Raji (cell line): ENCODE measurements around the gene TMEM129.
A peak's percentile ranks its signal among the peaks of the same experiment; 100 is the strongest.

Experiments used
- POLR2A ChIP-seq: IDR thresholded peaks from 2 replicates; pipeline ENCODE4 v1.6.1; 2011; ENCODE audit warnings: low read depth, low read length, control low read depth; ENCODE audit not compliant: insufficient read depth

The TMEM129 gene

GRCh38 chr4:1721666-1722550, 785 bp upstream of the TMEM129 start:
- TF ChIP-seq POLR2A, result no peak; the same call in 1 of the 2 replicates

- TF ChIP-seq POLR2A, result no peak
These were observed 750 bp downstream of the TMEM129 start for GRCh38 chr4:1720163-1720983.

DNA sequence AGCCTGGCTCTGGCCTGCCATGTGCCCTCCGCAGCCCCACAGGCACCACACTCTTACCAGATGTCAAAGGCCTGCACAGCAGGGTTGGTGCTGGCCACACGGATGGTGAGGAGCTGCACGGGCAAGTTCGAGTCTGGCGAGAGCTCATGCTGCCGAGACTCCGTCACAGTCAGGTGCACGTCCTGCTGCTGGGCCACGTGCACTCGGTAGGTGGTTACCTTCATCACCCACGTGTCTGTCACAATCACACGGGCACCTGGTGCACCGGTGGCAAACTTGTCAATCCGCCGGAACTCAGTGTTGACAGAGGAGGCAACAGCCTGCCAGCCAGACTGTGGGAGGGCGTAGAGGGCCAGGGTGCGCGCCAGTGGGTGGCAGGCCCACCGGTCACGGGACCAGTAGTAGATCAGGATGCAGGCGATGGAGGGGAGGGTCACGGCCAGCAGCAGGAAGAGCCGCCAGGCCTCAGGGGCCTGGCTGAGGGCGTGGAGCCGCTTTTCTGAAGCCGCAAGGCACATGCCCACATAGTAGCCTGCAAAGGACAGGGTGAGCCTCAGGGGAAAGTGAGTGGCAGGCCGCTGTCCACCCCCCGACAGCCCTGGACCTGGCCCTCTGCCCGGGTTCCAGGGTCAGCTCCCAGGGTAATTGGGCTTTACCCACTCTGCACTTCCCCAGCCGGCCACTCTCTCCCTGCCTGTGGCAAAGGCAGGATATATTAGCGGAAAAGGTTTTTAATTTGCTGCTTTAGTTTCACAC, 2.9 kb downstream of the TMEM129 start:
- 0 out of 2 replicates have a peak, but pooled peaks have one; percentile 35 for TF ChIP-seq POLR2A

GRCh38 chr4:1717129-1718094, 3.7 kb downstream of the TMEM129 start:
- TF ChIP-seq POLR2A, result peak; percentile 25; the same call in 1 of the 2 replicates

DNA sequence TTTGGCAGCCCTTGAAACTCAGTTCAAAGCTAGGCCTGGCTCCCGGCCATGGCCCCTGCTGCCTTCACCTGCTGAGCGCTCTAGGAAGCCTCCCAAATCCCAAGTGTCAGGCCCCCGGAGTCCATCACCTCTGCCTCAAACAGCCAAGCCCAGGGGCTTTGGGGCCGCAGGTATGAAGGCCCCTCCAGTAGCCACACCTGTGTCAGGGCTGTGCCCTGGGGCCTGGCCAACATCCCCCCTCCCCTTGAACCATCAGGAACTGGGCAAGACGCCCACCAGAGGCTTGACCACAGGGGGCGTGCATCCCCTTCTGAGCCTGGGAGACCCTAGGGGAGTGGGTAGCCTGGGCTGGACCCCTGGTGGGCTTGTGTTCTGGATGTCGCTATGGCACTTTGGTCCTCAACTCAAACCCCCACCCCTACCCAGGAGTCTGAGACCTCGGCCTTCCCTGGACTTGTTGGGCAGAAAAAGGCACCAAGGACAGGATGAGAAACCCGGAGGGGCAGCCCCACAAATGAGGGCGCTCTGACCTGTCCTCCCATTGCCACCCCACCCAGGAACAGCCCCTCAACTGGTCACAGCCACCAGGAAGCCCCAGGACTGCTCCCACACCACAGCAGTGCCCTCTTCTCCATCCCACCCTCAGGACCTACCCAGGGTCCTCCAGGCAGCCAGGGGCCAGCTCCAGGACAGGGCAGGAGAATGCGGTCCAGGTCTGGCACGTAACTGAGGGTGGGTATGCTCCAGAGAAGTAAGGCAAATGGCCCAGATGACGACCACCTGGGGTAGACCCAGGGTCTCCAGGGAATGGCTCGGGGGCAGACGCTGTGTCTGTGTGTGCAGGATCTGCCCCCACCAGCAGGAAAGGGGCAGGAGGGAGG, 4.8 kb downstream of the TMEM129 start:
- no peak for TF ChIP-seq POLR2A

GRCh38 chr4:1715002-1715758, 5.9 kb downstream of the TMEM129 start:
- peak; percentile 36 for TF ChIP-seq POLR2A

DNA sequence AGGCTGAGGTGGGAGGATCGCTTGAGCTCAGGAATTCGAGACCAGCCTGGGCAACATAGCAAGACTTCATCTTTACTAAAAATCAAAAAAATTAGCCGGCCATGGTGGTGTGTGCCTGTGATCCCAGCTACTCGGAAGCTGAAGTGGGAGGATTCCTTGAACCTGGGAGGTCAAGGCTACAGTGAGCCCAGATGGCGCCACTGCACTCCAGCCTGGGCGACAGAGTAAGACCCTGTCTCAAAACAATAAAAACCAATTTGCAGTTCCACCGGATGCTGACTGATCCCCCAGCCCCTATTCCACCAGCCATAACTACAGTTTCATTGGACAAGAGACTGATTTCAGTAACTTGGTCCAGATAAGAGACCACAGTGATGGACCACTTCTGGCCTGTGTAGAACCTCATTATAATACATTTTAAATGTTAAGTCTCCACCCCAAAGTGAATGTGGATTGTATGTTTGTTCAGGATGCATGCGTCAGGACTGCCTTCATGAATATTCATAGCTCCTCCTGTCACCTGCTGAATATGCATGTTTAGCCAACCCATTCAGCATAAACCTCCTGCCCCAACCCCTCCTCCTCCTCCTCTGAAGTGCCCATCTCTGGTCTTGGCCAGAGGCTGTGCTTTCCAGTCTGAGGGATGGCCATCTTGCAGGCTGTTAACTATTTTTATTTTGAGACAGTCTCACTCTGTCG, 6.7 kb downstream of the TMEM129 start:
- TF ChIP-seq POLR2A, result no peak

GRCh38 chr4:1713003-1713851, 7.9 kb downstream of the TMEM129 start:
- TF ChIP-seq POLR2A, result 0 out of 2 replicates have a peak, but pooled peaks have one; percentile 3

DNA sequence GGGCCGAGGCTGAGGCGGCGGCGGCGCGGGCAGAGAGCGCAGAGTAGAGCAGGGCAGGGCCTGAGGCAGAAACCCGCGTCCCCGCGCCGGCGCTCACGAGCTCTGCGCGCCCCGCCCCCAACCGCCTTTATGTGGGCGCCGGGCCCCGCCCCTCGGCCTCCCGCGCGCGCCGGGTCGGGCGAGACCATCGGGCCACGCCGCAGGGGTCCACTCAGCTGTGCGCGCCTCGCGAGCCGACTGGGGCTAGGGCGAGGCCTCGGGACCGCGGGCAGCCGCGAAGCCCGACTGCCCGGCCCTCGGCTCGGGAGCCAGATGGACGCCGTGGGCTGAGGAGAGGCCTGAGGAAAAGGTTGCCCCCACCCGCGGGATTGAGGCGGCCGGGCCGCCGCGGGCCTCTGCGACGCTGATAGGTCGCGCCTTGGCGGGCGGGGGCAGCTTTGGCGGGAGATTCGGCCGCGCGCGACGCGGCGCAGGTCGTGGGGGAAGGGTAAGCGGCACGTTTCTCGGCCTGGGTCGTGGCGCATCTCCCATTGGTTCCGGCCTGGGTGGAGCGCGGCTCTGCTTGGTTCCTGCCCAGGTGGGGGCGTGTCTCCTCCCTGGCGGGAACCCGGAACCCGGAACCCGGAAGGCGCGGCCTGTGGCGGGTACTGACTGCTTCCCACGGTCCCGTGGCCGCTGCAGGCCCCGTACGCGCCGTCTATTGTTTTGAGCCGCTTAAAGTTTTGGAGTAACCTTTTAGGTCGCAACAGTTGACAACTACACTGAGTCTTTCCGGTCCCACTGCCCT, 8.7 kb downstream of the TMEM129 start, which contains the start of gene SLBP:
Gene SLBP, minus strand, starts transcription at position 104 of the 787 bp plus-strand sequence. CDS start 131 bp downstream, outside the sequence.
- peak; percentile 85 for TF ChIP-seq POLR2A

DNA sequence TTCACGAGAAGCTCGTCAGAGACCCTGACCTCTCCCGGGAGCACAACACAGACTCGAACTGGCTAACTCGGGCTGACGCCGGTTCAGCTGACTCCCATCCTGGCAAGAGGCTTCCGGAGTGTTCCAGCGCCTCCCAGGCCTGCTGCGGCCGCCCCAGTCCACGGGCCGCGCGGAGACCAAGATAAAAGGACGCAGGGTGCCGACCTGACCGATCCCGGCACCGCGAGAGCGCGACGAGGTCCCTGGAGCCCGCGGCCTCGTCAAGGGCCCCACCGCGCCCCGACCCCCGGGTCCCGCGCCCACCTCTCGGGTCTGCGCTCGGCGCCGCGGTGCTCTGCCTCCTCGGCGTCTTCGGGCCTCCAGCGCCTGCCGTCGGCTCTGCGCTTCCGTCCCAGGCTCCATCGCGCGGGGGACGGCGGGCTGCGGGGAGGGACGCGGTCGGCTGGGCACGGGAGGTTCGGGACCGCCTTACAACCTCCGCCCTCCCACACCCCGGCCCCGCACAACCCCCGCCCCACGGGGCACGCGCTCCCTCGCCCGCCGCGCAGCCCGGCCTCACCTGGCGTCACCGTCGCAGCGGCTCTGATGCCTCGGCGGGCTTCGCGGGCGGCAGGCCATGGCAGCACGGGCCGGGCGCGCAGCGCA, 9.4 kb downstream of the TMEM129 start:
- TF ChIP-seq POLR2A, result no peak
